Measurements from ENCODE around the gene SH3BP5. TPM values are rescaled to one million over a fixed set of nuclear protein-coding genes. Genes with fewer than 3 reads are reported as not detected.

The SH3BP5 gene
- total RNA-seq, 2 donors from 2014 or later = 13.3 to 71.6 TPM

DNA sequence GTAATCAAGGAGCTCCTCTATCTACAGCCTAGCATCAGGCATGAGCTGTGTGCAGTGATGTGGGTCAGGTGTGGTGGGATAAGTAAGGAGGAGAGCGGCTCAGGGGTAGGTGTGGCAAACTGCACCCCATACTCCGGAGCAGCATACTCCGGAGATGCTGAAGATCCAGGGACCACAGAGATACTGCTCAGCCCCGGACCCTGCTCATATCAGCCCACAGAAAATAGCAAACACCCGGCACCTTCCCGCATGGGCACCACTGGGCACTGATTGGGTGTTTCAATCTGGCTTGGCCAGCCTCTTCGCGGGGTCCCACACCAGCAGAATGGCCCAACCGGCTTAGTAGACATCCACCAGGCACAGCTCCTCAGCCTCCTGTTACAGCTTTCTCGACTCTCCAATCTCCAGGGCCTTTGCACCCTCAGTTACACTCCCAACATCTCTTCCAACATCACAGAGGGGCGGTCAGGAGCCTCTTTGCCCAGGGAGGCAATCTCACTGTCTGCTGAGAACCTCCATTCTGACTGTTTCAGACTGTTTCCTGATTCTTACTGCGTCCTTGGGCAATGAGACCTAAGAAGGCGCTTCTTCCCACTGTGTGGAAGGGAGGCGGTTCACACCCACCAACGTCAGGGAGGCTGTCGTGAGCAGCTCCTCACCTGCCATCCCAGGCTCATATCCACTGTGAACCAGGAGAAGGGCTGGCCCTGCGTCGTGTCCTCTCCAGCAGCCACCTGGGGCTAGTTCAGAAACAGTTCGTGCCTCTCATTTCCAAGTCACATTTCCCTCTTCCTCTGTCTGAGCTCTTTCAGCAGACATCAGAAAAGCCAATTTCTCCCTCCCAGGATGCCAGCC is 66.5 kb downstream of the SH3BP5 start:
- Histone ChIP-seq H3K4me3 (no peak overlapping the region), H3K9me3 (no peaks in the 10 kb centered on the region), H3K27me3 (replicated peaks; ENCODE audit: insufficient read depth) (no peaks in the 10 kb centered on the region), H3K4me1 (replicated peaks) (no peaks in the 10 kb centered on the region), H3K36me3 (no peaks in the 10 kb centered on the region), H3K27ac (no peak overlapping the region)
- TF ChIP-seq POLR2A (IDR thresholded peaks at IDR 0.05) = no peak
- TF ChIP-seq POLR2AphosphoS5 (IDR thresholded peaks at IDR 0.05) = no peak
- TF ChIP-seq, protein P1, sequence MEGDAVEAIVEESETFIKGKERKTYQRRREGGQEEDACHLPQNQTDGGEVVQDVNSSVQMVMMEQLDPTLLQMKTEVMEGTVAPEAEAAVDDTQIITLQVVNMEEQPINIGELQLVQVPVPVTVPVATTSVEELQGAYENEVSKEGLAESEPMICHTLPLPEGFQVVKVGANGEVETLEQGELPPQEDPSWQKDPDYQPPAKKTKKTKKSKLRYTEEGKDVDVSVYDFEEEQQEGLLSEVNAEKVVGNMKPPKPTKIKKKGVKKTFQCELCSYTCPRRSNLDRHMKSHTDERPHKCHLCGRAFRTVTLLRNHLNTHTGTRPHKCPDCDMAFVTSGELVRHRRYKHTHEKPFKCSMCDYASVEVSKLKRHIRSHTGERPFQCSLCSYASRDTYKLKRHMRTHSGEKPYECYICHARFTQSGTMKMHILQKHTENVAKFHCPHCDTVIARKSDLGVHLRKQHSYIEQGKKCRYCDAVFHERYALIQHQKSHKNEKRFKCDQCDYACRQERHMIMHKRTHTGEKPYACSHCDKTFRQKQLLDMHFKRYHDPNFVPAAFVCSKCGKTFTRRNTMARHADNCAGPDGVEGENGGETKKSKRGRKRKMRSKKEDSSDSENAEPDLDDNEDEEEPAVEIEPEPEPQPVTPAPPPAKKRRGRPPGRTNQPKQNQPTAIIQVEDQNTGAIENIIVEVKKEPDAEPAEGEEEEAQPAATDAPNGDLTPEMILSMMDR (IDR thresholded peaks at IDR 0.05) = no peak
- DNase-seq (ENCODE audit: low spot score) = no peak
- 92% methylated on average over 19 of the region's 19 CpGs for WGBS
- intact Hi-C loops (cut with DNase I) = loop anchor here (5.0 kb wide), 1 partner anchor 59 kb away; the partner anchor contains the start of gene CAPN7

DNA sequence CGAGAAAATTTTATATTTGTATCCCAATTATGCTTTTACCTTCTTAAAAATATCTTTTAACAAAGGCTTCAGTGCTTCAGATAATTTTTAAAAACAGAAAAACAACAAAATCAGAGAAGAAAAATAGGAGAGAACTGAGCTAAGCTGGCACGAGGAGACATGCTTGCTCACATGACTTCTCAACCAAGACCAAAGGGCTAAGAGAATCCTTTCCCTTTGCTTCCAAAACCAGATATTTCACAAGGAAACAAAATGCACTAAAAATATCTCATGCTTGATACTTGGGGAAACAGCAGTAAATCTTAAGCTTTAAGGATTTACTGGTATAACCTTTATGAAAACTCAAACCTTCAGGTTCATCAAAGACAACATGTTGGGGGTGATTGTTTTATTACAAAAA is 67.9 kb downstream of the SH3BP5 start:
- no peak for TF ChIP-seq POLR2AphosphoS5 (IDR thresholded peaks at IDR 0.05)
- TF ChIP-seq POLR2A (IDR thresholded peaks at IDR 0.05) = no peak
- TF ChIP-seq, protein P1 (IDR thresholded peaks at IDR 0.05) = no peak
- H3K27ac ChIP-seq = no peak overlapping the region
- H3K4me3 ChIP-seq = no peak overlapping the region
- intact Hi-C loops (cut with DNase I) = no loop called here
- H3K4me1 ChIP-seq (replicated peaks) = no peaks in the 10 kb centered on the region
- no peaks in the 10 kb centered on the region for H3K9me3 ChIP-seq
- no peaks in the 10 kb centered on the region for H3K27me3 ChIP-seq (replicated peaks; ENCODE audit: insufficient read depth)
- DNase-seq (ENCODE audit: low spot score) = no peak
- WGBS = 53% methylated on average over 2 of the region's 2 CpGs
- H3K36me3 ChIP-seq = no peaks in the 10 kb centered on the region

DNA sequence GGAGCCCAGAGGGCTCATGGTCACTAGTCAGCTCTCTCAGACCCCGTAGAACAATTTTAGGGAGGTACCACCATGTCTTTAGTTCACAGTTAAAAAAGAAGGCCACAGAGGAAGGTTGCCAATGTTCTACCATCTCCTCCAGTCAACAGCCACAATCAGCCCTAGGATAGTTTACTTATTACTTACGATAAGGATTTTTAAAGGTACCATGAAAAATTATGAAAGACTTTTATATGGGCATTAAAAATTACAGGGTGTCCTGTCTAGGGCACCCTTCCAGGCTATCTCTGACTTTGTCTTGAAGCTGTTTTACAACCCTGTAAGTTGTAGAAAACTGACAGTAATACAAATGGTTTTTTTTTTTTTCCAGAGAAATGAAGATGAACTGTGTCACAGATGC is 68.5 kb downstream of the SH3BP5 start:
- intact Hi-C loops (cut with DNase I) = no loop called here

DNA sequence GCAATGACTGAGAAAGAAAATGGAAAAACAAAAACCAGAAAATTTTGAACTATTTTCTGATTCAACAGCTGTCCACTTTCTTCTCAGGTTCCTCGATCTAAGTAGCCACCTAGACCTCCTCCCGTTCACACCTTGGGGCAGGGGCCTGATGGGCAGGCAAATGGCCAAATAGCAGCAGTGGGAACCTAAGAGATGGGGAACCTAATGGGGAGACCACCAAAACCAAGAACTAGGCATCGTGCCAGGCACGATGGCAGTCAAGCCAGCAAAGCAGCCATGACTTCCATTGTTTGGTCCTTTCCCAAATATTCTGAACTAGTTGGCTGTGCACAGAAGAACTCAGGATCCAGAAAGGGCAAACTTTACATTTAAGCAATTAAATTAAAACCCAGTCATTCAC is 69.3 kb downstream of the SH3BP5 start:
- H3K36me3 ChIP-seq = no peaks in the 10 kb centered on the region
- intact Hi-C loops (cut with DNase I) = no loop called here
- DNase-seq (ENCODE audit: low spot score) = no peak
- no peaks in the 10 kb centered on the region for H3K9me3 ChIP-seq
- H3K4me3 ChIP-seq = no peak overlapping the region
- TF ChIP-seq POLR2A (IDR thresholded peaks at IDR 0.05) (no peak), POLR2AphosphoS5 (IDR thresholded peaks at IDR 0.05) (no peak)
- TF ChIP-seq, protein P1 (IDR thresholded peaks at IDR 0.05) = no peak
- H3K27me3 ChIP-seq (replicated peaks; ENCODE audit: insufficient read depth) = no peaks in the 10 kb centered on the region
- no peaks in the 10 kb centered on the region for H3K4me1 ChIP-seq (replicated peaks)
- no peak overlapping the region for H3K27ac ChIP-seq
- WGBS = 79% methylated on average over 4 of the region's 4 CpGs

More for the DNA sequence above, 68.5 kb downstream of the SH3BP5 start:
- H3K4me3 ChIP-seq = no peak overlapping the region
- TF ChIP-seq POLR2AphosphoS5 (IDR thresholded peaks at IDR 0.05) (peak; percentile 78), POLR2A (IDR thresholded peaks at IDR 0.05) (no peak)
- H3K9me3 ChIP-seq = no peaks in the 10 kb centered on the region
- H3K27ac ChIP-seq = no peak overlapping the region
- no peaks in the 10 kb centered on the region for H3K36me3 ChIP-seq
- H3K4me1 ChIP-seq (replicated peaks) = no peaks in the 10 kb centered on the region
- 13% methylated on average over 2 of the region's 2 CpGs for WGBS
- H3K27me3 ChIP-seq (replicated peaks; ENCODE audit: insufficient read depth) = no peaks in the 10 kb centered on the region
- peak; percentile 38 for DNase-seq (ENCODE audit: low spot score)

DNA sequence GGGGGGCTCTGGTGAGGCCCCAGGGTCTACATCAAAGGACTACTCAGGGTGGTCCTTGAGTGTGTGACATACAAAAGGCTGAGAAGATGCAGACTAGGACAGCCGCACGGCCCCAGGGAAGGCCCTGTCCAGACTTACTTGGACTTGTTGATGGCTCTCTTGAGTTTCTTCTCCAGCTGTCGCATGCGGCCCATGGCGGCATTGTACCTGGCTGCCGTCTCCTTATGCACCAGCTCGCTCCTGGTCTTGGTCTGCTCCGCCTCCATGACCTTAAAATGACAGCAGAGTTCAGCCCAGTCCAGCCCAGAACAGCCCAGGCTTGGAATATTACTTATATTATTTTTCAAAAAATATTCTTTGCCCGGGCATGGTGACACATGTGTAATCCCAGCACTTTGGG is 70.4 kb downstream of the SH3BP5 start:
- WGBS = 97% methylated on average over 9 of the region's 9 CpGs
- Histone ChIP-seq H3K4me3 (no peak overlapping the region), H3K27me3 (replicated peaks; ENCODE audit: insufficient read depth) (no peaks in the 10 kb centered on the region), H3K9me3 (no peaks in the 10 kb centered on the region), H3K27ac (no peak overlapping the region), H3K4me1 (replicated peaks) (no peaks in the 10 kb centered on the region), H3K36me3 (no peaks in the 10 kb centered on the region)
- no peak for DNase-seq (ENCODE audit: low spot score)
- TF ChIP-seq POLR2AphosphoS5 (IDR thresholded peaks at IDR 0.05) (no peak), POLR2A (IDR thresholded peaks at IDR 0.05) (no peak)
- TF ChIP-seq, protein P1 (IDR thresholded peaks at IDR 0.05) = no peak
- intact Hi-C loops (cut with DNase I) = no loop called here
